ENCODE results near the gene C1orf210. TPM values are rescaled to one million over a fixed set of nuclear protein-coding genes. Genes with fewer than 3 reads are reported as not detected.

Gene C1orf210
- polyA plus RNA-seq, 1 donor (not counting 4 experiments of a cell fraction or from before 2014, with no cell fraction given) = 5.6 TPM

GRCh38 chr1:43275826-43276620, 9.4 kb downstream of the C1orf210 start:
- dilution Hi-C loops (cut with MboI; ENCODE audit: extremely low pct_ligation_motif_present, low sequenced_read_pairs) = no loop called here

GRCh38 chr1:43274804-43275180, 10.6 kb downstream of the C1orf210 start:
- peaks cover 23% of the 10 kb centered on the region for H3K4me1 ChIP-seq (ENCODE audit: control insufficient read depth, extremely low read depth, insufficient read depth, low read length)
- H3K36me3 ChIP-seq (ENCODE audit: control insufficient read depth in 2 of 2, extremely low read depth in 1 of 2, insufficient read depth in 2 of 2, low read length in 2 of 2) = no peaks in the 10 kb centered on the region
- no peak overlapping the region for H3K9ac ChIP-seq (ENCODE audit: control insufficient read depth, extremely low read depth, insufficient read depth, low read length)
- no peaks in the 10 kb centered on the region for H3K27me3 ChIP-seq (ENCODE audit: control insufficient read depth, extremely low read depth, insufficient read depth, low read length)
- no peak overlapping the region for H3K4me3 ChIP-seq (ENCODE audit: control insufficient read depth in 2 of 3, extremely low read depth in 1 of 3, insufficient read depth in 2 of 3, low read depth in 1 of 3, low read length in 3 of 3)
- FAIRE-seq (peak; percentile 29), DNase-seq (ENCODE audit: low read depth, low spot score) (no peak)
- no peaks in the 10 kb centered on the region for H3K9me3 ChIP-seq (ENCODE audit: control insufficient read depth, low read depth, low read length)
- no peak for TF ChIP-seq EZH2 (IDR thresholded peaks at IDR 0.05; ENCODE audit: low read length)
- TF ChIP-seq CTCF (optimal IDR thresholded peaks at IDR 0.05 in 1 of 3, IDR thresholded peaks at IDR 0.05 in 1 of 3, conservative IDR thresholded peaks at IDR 0.05 in 1 of 3; ENCODE audit: extremely low read depth in 1 of 3, insufficient read depth in 2 of 3, low read length in 3 of 3) = no peak
- H3K4me2 ChIP-seq (ENCODE audit: control insufficient read depth, extremely low read depth, insufficient read depth, low read depth, low read length) = peak overlapping the region; percentile 69
- peak overlapping the region; percentile 92 for H2AFZ ChIP-seq (ENCODE audit: control insufficient read depth, low read length)
- H3K27ac ChIP-seq (ENCODE audit: control insufficient read depth, insufficient read depth, low read length) = peak overlapping the region; percentile 26
- H3K9me1 ChIP-seq (ENCODE audit: control insufficient read depth, extremely low read depth, insufficient read depth, low read length) = no peaks in the 10 kb centered on the region
- H3K79me2 ChIP-seq (ENCODE audit: control insufficient read depth, insufficient read depth, low read length) = no peaks in the 10 kb centered on the region
- dilution Hi-C loops (cut with MboI; ENCODE audit: extremely low pct_ligation_motif_present, low sequenced_read_pairs) = no loop called here
- no peaks in the 10 kb centered on the region for H4K20me1 ChIP-seq (ENCODE audit: control insufficient read depth, extremely low read depth, insufficient read depth, low read length)

More at GRCh38 chr1:43275826-43276620, 9.4 kb downstream of the C1orf210 start:
- Histone ChIP-seq H2AFZ (ENCODE audit: control insufficient read depth, low read length) (no peak overlapping the region), H3K9me1 (ENCODE audit: control insufficient read depth, extremely low read depth, insufficient read depth, low read length) (no peaks in the 10 kb centered on the region), H3K79me2 (ENCODE audit: control insufficient read depth, insufficient read depth, low read length) (no peaks in the 10 kb centered on the region), H4K20me1 (ENCODE audit: control insufficient read depth, extremely low read depth, insufficient read depth, low read length) (no peaks in the 10 kb centered on the region), H3K27me3 (ENCODE audit: control insufficient read depth, extremely low read depth, insufficient read depth, low read length) (no peaks in the 10 kb centered on the region), H3K4me3 (ENCODE audit: control insufficient read depth in 2 of 3, extremely low read depth in 1 of 3, insufficient read depth in 2 of 3, low read depth in 1 of 3, low read length in 3 of 3) (no peak overlapping the region), H3K27ac (ENCODE audit: control insufficient read depth, insufficient read depth, low read length) (no peak overlapping the region), H3K36me3 (ENCODE audit: control insufficient read depth in 2 of 2, extremely low read depth in 1 of 2, insufficient read depth in 2 of 2, low read length in 2 of 2) (no peaks in the 10 kb centered on the region), H3K9me3 (ENCODE audit: control insufficient read depth, low read depth, low read length) (no peaks in the 10 kb centered on the region), H3K4me1 (ENCODE audit: control insufficient read depth, extremely low read depth, insufficient read depth, low read length) (peaks cover 15% of the 10 kb centered on the region), H3K4me2 (ENCODE audit: control insufficient read depth, extremely low read depth, insufficient read depth, low read depth, low read length) (no peak overlapping the region), H3K9ac (ENCODE audit: control insufficient read depth, extremely low read depth, insufficient read depth, low read length) (no peak overlapping the region)
- FAIRE-seq (no peak), DNase-seq (ENCODE audit: low read depth, low spot score) (no peak)
- TF ChIP-seq EZH2 (IDR thresholded peaks at IDR 0.05; ENCODE audit: low read length) = no peak
- TF ChIP-seq CTCF (optimal IDR thresholded peaks at IDR 0.05 in 1 of 3, IDR thresholded peaks at IDR 0.05 in 1 of 3, conservative IDR thresholded peaks at IDR 0.05 in 1 of 3; ENCODE audit: extremely low read depth in 1 of 3, insufficient read depth in 2 of 3, low read length in 3 of 3) = no peak
